Prostate gland (tissue), 2 donors: Measurements from ENCODE around the gene UNC119. TPM values are rescaled to one million over a fixed set of nuclear protein-coding genes. Genes with fewer than 3 reads are reported as not detected.

ENCODE experiments used
- DNase-seq: peaks from one replicate; pipeline ENCODE4 v3.0.0-alpha.2; 2019; ENCODE audit warnings: low spot score
- H3K27ac ChIP-seq, 2 donors: fragments of 200-600 bp; sonication (generic); 2 replicates each; pipeline ENCODE4 v1.5.1; 2017 to 2019
- H3K27me3 ChIP-seq: fragments of 200-600 bp; sonication (generic); replicated peaks from 2 replicates; pipeline ENCODE4 v1.5.1; 2019; ENCODE audit not compliant: insufficient read depth
- H3K36me3 ChIP-seq, 2 donors: fragments of 200-600 bp; sonication (generic); 1 replicate in 1 of 2; 2 replicates in 1 of 2; pipeline versions ENCODE4 v1.5.1 to v1.8.1; 2017 to 2019
- H3K4me1 ChIP-seq: fragments of 200-600 bp; sonication (generic); replicated peaks from 2 replicates; pipeline ENCODE4 v1.5.1; 2019
- H3K4me3 ChIP-seq, 2 donors: fragments of 200-600 bp; sonication (generic); 2 replicates each; pipeline ENCODE4 v1.5.1; 2017 to 2019
- H3K9me3 ChIP-seq: fragments of 200-600 bp; sonication (generic); 2 replicates; pipeline ENCODE4 v1.5.1; 2017
- CTCF ChIP-seq, 4 experiments: fragments of 200-600 bp in 2 of 4; fragments of 450-650 bp in 2 of 4; sonication (generic) in 2 of 4; IDR thresholded peaks; 1 replicate in 3 of 4; 2 replicates in 1 of 4; pipeline ENCODE4 v1.5.1; 2016 to 2019; ENCODE audit warnings: antibody characterized with exemption in 4 of 4, mild to moderate bottlenecking in 2 of 4, moderate library complexity in 2 of 4
- POLR2A ChIP-seq: fragments of 450-650 bp; IDR thresholded peaks from one replicate; pipeline ENCODE4 v1.6.1; 2016; ENCODE audit warnings: antibody characterized with exemption, mild to moderate bottlenecking
- POLR2AphosphoS5 ChIP-seq: sonication (generic); formaldehyde crosslinking; IDR thresholded peaks from one replicate; pipeline ENCODE4 v1.6.1; 2017; ENCODE audit warnings: antibody characterized with exemption
- WGBS: methylation state at CpG from one replicate; pipeline ENCODE4 v1.1.5; 2018; 5-methylcytosine and 5-hydroxymethylcytosine counted together
- intact Hi-C: fragments of 100-400 bp; cut with DNase I; formaldehyde crosslinking; loops from one replicate; pipeline ENCODE4 v1.14.2; 2022
- total RNA-seq, 2 donors: library from RNA; depleted of rRNA; stranded (reverse); fragments of >200 nt; gene quantifications; one replicate each; pipeline ENCODE4 v1.1.0, GENCODE V29; 2016

The UNC119 gene
- total RNA-seq, 2 donors from 2014 or later: 51.1 to 154 TPM

GRCh38 chr17:28597606-28598383 is 45.4 kb upstream of the UNC119 start:
- WGBS: 39% methylated on average over 5 of the region's 5 CpGs
- Histone ChIP-seq H3K4me1 (no peaks in the 10 kb centered on the region), H3K36me3 (no peaks in the 10 kb centered on the region), H3K27me3 (no peaks in the 10 kb centered on the region), H3K9me3 (no peaks in the 10 kb centered on the region), H3K27ac (no peak overlapping the region), H3K4me3 (no peak overlapping the region)
- TF ChIP-seq POLR2AphosphoS5 (no peak), POLR2A (no peak), CTCF (IDR thresholded peaks at IDR 0.05) (no peak)
- no peak for DNase-seq
- intact Hi-C loops: no loop called here

DNA sequence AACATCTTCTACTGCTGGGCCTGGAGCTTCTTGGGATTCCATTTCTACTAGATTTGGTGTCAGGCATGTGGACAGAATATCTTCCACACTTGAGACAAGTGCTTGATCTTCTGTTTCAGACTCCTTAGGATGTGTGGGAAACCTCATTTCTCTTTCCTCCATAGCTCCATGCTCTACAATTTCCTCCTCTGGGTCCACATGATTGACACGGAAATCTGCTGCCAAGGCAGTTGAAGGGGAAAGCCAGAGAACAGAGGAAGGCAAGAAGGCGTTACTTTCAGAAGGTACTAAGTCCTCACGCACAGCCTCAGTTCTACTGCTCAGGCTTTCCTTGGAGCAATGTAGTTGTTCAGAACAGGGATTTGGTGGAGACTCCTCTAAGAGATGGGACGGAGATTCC is 39.8 kb upstream of the UNC119 start:
- WGBS: 94% methylated on average over 4 of the region's 4 CpGs
- no peaks in the 10 kb centered on the region for H3K36me3 ChIP-seq
- no peaks in the 10 kb centered on the region for H3K4me1 ChIP-seq
- DNase-seq: no peak
- no peak overlapping the region for H3K27ac ChIP-seq
- no peaks in the 10 kb centered on the region for H3K27me3 ChIP-seq
- TF ChIP-seq POLR2AphosphoS5 (no peak), CTCF (IDR thresholded peaks at IDR 0.05) (no peak), POLR2A (no peak)
- H3K9me3 ChIP-seq: no peaks in the 10 kb centered on the region
- intact Hi-C loops: no loop called here
- no peak overlapping the region for H3K4me3 ChIP-seq

- no peaks in the 10 kb centered on the region for H3K36me3 ChIP-seq
Measured at GRCh38 chr17:28585851-28586250, 33.4 kb upstream of the UNC119 start.

GRCh38 chr17:28584434-28584833 is 32.0 kb upstream of the UNC119 start:
- H3K27ac ChIP-seq: no peak overlapping the region
- no peak for TF ChIP-seq POLR2A
- TF ChIP-seq CTCF (IDR thresholded peaks at IDR 0.05): no peak
- no peak for TF ChIP-seq POLR2AphosphoS5
- no peaks in the 10 kb centered on the region for H3K9me3 ChIP-seq
- H3K27me3 ChIP-seq: no peaks in the 10 kb centered on the region
- H3K36me3 ChIP-seq: no peaks in the 10 kb centered on the region
- no peak overlapping the region for H3K4me3 ChIP-seq
- DNase-seq: no peak
- WGBS: 85% methylated on average over 3 of the region's 3 CpGs
- intact Hi-C loops: no loop called here
- H3K4me1 ChIP-seq: no peaks in the 10 kb centered on the region

More at GRCh38 chr17:28585851-28586250, 33.4 kb upstream of the UNC119 start:
- intact Hi-C loops: no loop called here
- H3K9me3 ChIP-seq: no peaks in the 10 kb centered on the region
- no peak overlapping the region for H3K4me3 ChIP-seq
- H3K27me3 ChIP-seq: no peaks in the 10 kb centered on the region
- WGBS: 90% methylated on average over 3 of the region's 3 CpGs
- no peak overlapping the region for H3K27ac ChIP-seq
- TF ChIP-seq CTCF (IDR thresholded peaks at IDR 0.05): no peak
- no peak for TF ChIP-seq POLR2AphosphoS5
- TF ChIP-seq POLR2A: no peak
- DNase-seq: no peak
- H3K4me1 ChIP-seq: no peaks in the 10 kb centered on the region

- H3K4me3 ChIP-seq: no peak overlapping the region
- H3K4me1 ChIP-seq: no peaks in the 10 kb centered on the region
- no peaks in the 10 kb centered on the region for H3K36me3 ChIP-seq
- intact Hi-C loops: no loop called here
- no peaks in the 10 kb centered on the region for H3K9me3 ChIP-seq
- H3K27ac ChIP-seq: no peak overlapping the region
- TF ChIP-seq CTCF (IDR thresholded peaks at IDR 0.05): no peak
- no peak for TF ChIP-seq POLR2A
- TF ChIP-seq POLR2AphosphoS5: no peak
- no peak for DNase-seq
- H3K27me3 ChIP-seq: no peaks in the 10 kb centered on the region
- 98% methylated on average over 2 of the region's 2 CpGs for WGBS
Measured at GRCh38 chr17:28582513-28582912, 30.1 kb upstream of the UNC119 start.
